GM12872 (cell line): ENCODE measurements around the gene NXPE2.

Source experiments
- CTCF ChIP-seq: IDR thresholded peaks from 3 replicates; pipeline ENCODE4 v1.5.1; 2011; ENCODE audit warnings: low read depth, mild to moderate bottlenecking, low read length, moderate library complexity; ENCODE audit not compliant: insufficient read depth

NXPE2 gene

GRCh38 chr11:114673661-114674060 lies 4.7 kb upstream of the NXPE2 start:
- no peak for TF ChIP-seq CTCF

- no peak for TF ChIP-seq CTCF
Measured at GRCh38 chr11:114679505-114679904, 1.2 kb downstream of the NXPE2 start.

DNA sequence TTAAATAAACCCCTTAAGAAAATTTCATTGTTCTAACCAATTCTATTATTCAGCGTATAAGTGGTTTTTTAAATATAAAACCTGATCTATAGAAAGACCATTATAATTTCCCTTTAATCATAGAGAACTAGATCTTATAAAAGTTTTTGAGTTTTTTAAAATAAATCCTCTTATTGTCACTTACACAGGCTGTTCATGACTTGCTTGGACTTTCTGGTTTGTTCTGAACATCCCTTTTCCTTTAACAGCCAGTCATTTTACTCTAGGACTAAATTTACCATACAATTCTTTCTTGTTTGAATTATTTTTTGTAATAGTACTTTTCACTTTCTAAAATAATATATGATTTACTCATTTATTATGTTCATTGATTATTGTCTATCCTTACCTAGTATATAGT lies 4.7 kb downstream of the NXPE2 start:
- TF ChIP-seq CTCF, result no peak

- TF ChIP-seq CTCF, result no peak
Measured at GRCh38 chr11:114684636-114685035, 6.3 kb downstream of the NXPE2 start.

DNA sequence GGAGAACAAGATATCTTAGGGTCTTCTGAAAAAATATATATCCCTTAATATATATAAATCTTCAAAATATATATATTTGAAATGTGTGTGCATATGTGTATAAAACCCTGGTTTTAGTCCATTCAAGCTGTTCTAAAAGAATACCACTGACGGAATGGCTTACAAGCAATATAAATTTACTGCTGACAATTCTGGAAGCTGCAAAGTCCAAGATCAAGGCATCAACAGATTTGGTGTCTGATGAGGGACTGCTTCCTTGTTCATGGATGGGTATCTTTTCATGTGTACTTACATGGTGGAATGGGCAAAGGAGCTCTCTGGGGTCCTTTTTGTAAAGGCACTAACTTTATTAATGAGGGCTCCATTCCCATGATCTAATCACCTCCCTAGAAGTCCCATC lies 6.8 kb downstream of the NXPE2 start:
- TF ChIP-seq CTCF, result no peak

- TF ChIP-seq CTCF, result no peak
Measured at GRCh38 chr11:114705280-114706024, 27.1 kb downstream of the NXPE2 start.

GRCh38 chr11:114709960-114710359 lies 31.6 kb downstream of the NXPE2 start:
- no peak for TF ChIP-seq CTCF
